Ishikawa (cell line): Measurements from ENCODE around the gene FAM174C.

ENCODE experiments used
- CEBPB ChIP-seq: IDR thresholded peaks from 2 replicates; pipeline ENCODE4 v1.6.1; 2012
- CREB1 ChIP-seq: IDR thresholded peaks from 2 replicates; pipeline ENCODE4 v1.6.1; 2012; ENCODE audit warnings: low read depth
- EGR1 ChIP-seq: IDR thresholded peaks from 2 replicates; pipeline ENCODE4 v1.6.1; 2012
- EP300 ChIP-seq: IDR thresholded peaks from 2 replicates; pipeline ENCODE4 v1.6.1; 2012; ENCODE audit warnings: borderline replicate concordance
- FOXM1 ChIP-seq: IDR thresholded peaks from 2 replicates; pipeline ENCODE4 v1.6.1; 2012; ENCODE audit warnings: low read depth, borderline replicate concordance
- NFIC ChIP-seq: IDR thresholded peaks from 2 replicates; pipeline ENCODE4 v1.6.1; 2012
- RAD21 ChIP-seq: IDR thresholded peaks from 2 replicates; pipeline ENCODE4 v1.6.1; 2012; ENCODE audit warnings: low read depth
- TAF1 ChIP-seq: IDR thresholded peaks from 2 replicates; pipeline ENCODE4 v1.6.1; 2012; ENCODE audit warnings: low read depth, mild to moderate bottlenecking
- TCF12 ChIP-seq: IDR thresholded peaks from 2 replicates; pipeline ENCODE4 v1.6.1; 2012; ENCODE audit warnings: low read depth
- TEAD4 ChIP-seq: IDR thresholded peaks from 2 replicates; pipeline ENCODE4 v1.6.1; 2012
- YY1 ChIP-seq: IDR thresholded peaks from 2 replicates; pipeline ENCODE4 v1.6.1; 2012; ENCODE audit warnings: low read depth
- ZBTB7A ChIP-seq: IDR thresholded peaks from 2 replicates; pipeline ENCODE4 v1.6.1; 2012; ENCODE audit warnings: low read depth
- TF ChIP-seq, protein P1 (sequence below): IDR thresholded peaks from 2 replicates; pipeline ENCODE4 v1.6.1; 2012
- TF ChIP-seq, protein P2 (sequence below): IDR thresholded peaks from 2 replicates; pipeline ENCODE4 v1.6.1; 2012
- TF ChIP-seq, protein P3 (sequence below): IDR thresholded peaks from 2 replicates; pipeline ENCODE4 v1.6.1; 2012; ENCODE audit warnings: low read depth, mild to moderate bottlenecking

The FAM174C gene

DNA sequence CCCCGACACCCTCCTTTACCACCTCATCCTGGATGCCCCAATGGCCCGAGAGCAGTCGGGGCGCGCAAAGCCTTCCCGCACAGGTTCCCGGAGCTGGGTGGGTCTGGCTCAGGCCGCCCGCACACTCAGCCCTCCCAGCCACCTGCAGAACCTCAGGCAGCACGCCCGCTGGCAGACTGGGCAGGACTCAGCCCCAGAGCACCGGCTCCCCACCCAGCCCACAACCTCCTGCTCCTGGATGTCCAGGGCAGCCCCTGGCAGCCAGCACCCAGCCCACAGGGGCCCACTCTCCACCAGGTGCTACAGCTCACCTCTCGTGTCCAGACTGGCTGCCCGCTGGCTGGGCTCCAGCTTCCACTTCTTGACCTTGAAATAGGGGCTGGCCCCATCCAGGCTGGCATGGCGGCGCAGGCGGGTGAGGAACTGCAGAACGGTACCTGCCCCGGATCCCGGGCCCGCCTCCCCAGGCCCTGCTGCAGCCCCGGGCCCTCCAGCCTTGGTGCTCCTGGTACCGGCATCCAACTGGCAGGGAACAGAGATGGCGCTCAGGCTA, 42.1 kb upstream of the FAM174C start:
- TF ChIP-seq CREB1 (no peak), TCF12 (no peak), RAD21 (no peak), NFIC (no peak), ZBTB7A (no peak), FOXM1 (no peak), TAF1 (no peak)
- TF ChIP-seq, protein P1, sequence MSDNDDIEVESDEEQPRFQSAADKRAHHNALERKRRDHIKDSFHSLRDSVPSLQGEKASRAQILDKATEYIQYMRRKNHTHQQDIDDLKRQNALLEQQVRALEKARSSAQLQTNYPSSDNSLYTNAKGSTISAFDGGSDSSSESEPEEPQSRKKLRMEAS: no peak
- TF ChIP-seq, protein P2, sequence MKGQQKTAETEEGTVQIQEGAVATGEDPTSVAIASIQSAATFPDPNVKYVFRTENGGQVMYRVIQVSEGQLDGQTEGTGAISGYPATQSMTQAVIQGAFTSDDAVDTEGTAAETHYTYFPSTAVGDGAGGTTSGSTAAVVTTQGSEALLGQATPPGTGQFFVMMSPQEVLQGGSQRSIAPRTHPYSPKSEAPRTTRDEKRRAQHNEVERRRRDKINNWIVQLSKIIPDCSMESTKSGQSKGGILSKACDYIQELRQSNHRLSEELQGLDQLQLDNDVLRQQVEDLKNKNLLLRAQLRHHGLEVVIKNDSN: no peak
- TF ChIP-seq, protein P3, sequence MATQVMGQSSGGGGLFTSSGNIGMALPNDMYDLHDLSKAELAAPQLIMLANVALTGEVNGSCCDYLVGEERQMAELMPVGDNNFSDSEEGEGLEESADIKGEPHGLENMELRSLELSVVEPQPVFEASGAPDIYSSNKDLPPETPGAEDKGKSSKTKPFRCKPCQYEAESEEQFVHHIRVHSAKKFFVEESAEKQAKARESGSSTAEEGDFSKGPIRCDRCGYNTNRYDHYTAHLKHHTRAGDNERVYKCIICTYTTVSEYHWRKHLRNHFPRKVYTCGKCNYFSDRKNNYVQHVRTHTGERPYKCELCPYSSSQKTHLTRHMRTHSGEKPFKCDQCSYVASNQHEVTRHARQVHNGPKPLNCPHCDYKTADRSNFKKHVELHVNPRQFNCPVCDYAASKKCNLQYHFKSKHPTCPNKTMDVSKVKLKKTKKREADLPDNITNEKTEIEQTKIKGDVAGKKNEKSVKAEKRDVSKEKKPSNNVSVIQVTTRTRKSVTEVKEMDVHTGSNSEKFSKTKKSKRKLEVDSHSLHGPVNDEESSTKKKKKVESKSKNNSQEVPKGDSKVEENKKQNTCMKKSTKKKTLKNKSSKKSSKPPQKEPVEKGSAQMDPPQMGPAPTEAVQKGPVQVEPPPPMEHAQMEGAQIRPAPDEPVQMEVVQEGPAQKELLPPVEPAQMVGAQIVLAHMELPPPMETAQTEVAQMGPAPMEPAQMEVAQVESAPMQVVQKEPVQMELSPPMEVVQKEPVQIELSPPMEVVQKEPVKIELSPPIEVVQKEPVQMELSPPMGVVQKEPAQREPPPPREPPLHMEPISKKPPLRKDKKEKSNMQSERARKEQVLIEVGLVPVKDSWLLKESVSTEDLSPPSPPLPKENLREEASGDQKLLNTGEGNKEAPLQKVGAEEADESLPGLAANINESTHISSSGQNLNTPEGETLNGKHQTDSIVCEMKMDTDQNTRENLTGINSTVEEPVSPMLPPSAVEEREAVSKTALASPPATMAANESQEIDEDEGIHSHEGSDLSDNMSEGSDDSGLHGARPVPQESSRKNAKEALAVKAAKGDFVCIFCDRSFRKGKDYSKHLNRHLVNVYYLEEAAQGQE: no peak

DNA sequence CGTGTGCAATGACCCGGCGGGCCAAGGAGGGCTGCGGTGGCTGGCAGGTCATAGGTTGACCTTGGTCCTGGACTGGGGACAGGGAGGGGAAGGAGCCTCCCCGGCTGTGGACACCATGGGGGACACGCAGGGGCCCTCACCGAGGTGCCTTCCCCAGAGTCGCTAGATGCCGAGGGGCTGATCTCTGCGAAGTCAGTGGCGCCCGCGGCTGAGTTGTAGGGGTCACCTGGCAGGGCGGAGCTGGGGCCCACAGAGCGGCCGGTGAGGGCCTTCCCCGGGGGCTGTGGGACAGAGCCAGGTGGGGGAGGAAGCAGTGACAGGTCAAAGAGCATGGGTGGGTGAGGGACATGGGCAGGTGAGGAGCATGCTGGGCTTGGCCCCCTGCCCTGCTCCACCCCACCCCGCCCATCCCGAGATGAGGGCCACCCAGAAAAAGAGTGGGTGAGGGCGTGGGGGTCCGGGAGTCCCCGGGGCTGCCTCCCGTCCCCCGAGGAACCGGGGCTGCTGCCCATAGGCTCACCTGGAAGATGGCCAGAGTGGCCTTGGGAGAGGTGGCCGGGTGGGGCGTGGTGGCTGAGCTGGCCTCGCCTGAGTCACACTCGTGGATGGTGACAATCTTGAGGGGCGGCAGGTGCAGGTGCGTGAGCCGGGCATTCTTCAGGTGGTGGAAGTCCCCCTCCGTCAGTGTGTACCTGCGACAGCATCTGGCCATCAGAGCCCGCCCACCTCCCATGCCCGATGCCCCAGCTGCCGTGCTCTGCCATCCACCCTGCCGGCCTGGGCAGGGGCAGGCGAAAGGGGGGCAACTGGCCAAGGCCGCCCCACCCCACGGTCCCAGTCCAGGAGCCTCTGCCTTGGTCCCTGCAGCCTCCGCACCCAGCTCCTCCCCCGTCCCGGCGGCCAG, 41.0 kb upstream of the FAM174C start:
- TF ChIP-seq NFIC (no peak), TCF12 (no peak)
- TF ChIP-seq, protein P1: no peak

DNA sequence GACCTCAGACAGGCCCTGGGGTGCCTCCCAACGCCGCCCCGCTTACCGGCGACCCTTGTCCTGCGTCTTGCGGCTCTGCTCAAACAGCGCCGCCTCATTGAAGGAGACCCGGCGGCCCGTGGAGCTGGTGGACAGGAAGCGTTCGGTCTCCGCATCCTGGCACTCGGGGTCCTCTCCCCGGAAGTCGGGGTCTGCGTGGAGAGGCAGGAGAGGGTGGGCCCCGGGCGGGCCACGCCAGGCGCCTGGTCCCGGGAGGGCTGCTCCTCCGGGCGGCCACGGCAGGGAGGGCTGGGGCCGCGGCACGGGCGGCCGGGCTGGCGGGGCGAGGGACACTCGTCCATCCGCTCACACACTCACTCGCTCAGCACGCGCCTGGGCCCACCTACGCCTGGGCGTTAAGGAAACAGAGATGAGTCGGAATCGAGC, 40.4 kb upstream of the FAM174C start:
- TF ChIP-seq, protein P2: no peak
- TF ChIP-seq YY1 (no peak), EGR1 (no peak), TCF12 (no peak), RAD21 (no peak), TEAD4 (no peak), CEBPB (no peak), FOXM1 (no peak), TAF1 (no peak), EP300 (no peak)
- TF ChIP-seq, protein P3: no peak

DNA sequence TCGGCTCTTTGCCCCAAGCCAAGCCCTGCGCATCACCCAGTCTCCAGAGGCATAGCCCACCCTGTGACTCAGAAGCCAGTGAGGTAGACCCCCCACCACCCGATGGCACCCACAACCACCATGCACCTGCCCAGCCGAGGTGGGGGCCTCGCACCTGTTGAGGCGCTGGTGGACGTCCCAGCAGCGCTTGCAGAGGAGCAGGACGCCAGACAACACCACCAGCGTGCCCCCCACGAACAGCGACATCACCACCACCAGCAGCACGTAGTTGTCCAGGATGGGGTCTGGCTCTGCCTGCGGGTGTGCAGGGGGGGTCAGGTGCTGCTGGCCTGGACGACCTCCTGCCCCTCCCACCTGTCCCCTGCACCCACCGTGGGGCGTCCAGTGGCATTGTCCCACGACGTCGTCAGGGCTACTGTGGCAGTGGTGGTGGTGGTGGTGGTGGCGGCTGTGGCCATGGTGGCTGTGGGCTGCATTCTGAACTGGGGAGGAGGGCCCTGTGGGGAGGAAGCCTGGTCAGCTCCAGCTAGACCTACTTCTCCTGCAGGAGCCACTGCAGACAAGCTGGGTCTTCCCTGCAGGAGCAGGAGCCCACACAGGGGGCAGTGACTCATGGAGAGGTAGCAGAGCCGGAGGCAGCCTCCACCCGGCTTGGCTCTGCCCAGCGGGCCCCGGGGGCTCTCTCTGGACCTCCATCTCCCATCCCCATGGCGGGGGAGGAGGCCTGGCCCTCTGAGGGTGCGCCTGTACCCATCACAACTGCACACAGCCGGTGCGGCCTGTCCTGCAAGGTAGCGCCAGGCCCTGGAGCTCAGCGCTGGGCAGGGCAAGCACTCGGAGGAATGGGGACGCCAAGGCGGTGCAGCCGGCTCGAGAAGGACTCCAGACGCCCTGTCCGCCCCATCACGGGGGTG, 39.4 kb upstream of the FAM174C start:
- TF ChIP-seq EGR1 (no peak), RAD21 (no peak), CREB1 (no peak), TAF1 (no peak), ZBTB7A (no peak), TEAD4 (no peak), EP300 (no peak), TCF12 (no peak), FOXM1 (no peak), YY1 (no peak), NFIC (no peak), CEBPB (no peak)
- TF ChIP-seq, protein P3: no peak
- TF ChIP-seq, protein P1: no peak
- TF ChIP-seq, protein P2: no peak
